HG02588 (cell line): ENCODE data around the gene SORCS2.

ENCODE experiments used
- ATAC-seq: cut with Tn5 transposase; IDR thresholded peaks from one replicate; pipeline ENCODE4 v1.9.1; 2021; ENCODE audit warnings: mild to moderate bottlenecking, moderate library complexity; ENCODE audit not compliant: unreplicated experiment

The SORCS2 gene

DNA sequence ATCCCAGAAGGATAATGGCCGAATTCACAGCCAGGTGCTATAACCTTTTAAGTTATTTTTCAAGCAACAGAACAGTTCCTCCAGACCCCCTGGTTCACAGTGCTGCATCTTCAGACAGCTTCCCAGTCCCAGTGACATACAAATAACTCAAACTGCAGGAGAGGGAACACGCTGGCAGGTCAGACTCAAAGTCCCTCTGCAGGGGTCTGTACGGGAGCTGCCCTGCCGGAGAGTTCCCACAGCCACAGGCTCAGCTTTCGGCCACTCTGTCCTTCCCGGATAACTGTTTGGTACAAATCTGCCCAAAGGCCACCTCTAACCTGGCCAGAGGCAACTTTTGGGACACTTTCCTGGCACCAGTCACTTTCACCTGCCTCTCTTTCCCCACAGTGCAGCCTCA is 517.1 kb downstream of the SORCS2 start:
- no peak for ATAC-seq

DNA sequence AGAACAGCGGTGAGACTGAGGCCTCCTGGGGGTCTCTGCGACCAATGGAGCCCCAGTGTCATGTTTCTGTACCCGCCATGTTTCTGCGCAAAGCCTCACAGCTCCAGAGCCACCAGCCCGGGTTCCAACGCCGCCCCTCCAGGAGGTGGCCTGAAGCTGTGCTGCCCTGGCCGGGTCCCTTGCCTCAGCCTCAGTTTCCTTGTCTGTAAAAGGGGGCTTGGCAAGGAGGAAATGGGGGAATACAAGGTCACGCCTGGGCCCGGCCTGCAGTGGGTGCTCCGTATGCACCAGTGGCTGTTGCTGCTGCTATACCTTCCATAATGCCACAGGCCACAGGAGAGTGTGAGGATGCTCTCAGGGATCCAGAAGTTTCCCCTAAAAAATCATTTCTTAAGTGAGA is 517.8 kb downstream of the SORCS2 start:
- no peak for ATAC-seq

DNA sequence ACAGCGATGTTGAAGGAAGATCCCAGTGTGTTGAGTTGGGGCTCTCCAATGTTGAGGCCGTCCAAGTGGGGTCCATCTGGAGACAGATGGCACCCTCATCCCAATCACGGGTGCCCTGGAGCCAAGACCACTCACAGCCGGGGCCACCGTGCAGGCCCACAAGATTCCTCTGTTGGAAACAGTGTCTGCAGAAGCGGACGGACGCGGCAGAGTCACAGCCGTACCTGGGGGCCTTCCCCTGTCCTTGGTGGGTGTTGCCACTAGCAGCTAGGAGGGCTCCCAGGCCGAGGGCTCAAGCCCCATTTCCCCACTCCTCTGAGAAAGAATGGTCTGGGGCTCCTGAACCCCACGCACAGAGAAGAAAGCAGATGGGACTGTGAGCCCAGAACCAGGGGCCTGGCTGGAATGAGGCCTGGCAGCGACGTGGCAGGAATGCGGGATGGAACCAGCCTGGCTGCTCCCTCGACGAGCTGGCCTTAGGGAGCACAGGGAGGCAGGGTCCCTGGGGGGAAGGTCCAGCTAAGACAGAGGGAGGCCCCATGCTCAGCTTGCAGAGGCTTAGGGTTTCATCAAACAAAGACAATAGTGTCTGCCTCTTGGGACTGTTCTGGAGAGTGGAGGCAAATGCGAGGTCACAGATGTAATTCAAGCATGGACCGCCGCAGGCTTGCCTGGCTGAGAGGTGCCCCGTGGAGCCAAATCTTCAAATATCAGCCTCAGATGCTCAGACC is 518.4 kb downstream of the SORCS2 start:
- no peak for ATAC-seq

DNA sequence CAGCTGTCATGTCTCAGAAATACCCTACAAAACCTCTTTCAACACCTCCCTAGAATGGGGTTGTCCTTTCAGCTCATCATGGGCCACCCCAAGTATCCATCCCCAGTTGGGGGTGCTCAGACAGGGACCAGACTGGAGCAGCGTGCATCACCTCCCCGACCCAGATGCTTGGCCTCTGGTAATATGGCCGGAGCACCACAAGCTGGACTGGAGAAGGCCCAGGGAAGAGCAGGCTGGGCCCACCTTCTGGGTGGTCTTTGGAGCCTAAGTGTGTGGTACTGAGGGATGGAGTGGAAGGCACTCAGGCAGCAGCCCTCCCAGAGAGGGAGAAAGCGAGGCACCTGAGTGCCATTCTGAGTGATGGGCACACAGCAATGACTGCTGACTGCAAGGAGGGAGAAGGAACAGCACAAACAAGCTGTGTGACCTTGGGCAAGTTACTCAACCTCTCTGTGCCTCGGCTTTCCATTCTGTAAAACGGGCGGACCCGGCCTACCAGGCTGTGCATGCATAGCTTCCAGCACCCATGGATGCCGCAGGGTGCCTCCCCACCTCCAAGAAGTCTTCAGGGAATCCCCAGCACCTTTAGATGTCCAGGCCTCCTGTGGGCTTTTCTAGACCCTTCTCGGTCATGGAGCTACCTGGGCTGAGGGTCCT is 519.1 kb downstream of the SORCS2 start:
- no peak for ATAC-seq

DNA sequence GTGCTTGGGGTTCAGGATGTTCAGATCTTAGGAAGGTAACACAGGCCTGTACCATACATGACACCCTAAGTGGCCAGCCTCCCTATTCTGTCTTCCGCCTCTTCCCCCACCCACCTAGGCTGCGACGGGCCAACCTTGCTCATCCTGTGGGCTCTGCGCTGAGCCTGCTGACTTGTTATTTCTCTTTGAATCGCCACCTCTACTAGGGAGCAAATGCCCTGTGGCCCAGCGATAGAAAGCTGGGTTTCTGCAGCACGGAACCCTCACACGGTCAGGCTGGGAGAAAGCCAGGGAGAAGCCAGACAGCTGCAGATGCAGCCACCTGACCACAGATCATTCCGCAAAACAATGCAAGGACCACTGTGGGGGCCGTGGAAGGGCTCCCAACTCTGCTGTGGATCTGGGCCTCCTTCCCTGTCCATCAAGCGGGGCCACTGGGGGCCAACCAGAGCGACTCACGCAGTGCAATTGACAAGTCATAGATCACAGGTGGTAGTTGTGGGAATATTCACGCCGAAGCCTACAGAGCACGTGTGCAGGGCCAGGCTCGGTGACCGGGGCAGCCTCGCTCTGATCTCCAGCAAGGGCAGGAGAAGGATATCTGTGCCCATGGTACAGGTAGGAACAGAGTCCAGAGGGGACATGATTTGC is 519.8 kb downstream of the SORCS2 start:
- no peak for ATAC-seq

DNA sequence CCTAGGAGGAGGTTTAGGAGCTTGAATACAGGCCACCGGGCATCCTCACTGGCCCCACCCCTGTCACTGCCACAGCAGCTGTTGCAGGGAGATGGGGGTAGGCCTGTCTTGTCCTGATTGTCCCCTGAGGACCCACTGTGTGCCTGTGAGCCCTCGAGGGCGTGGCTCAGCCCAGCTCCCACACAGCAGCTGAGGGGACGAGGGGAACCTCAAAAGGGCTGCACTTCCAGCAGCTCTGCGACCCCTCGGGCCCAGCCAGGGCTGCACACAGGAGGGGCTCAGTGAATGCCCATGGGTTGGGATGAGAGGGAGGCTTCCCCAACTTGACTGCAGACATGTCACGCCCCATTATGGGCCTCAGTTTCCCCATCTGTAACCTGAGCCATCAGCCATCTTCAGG is 521.4 kb downstream of the SORCS2 start:
- no peak for ATAC-seq

DNA sequence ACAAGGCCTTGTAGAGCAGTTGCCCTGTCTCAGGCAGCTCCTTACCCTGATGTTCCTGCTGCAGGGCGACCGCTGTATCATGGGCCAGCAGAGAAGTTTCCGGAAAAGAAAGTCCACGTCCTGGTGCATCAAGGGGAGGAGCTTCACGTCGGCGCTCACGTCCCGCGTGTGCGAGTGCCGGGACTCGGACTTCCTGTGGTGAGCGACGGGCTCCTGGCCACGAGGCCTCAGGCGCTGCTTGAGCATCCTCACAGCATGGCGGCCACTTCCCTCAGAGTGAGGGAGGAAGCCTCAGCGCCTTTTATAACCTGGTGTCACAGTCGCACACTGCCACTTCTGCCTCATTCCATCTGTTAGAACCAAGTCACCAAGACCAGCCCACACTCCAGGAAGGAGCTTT is 521.8 kb downstream of the SORCS2 start:
- ATAC-seq, result no peak

DNA sequence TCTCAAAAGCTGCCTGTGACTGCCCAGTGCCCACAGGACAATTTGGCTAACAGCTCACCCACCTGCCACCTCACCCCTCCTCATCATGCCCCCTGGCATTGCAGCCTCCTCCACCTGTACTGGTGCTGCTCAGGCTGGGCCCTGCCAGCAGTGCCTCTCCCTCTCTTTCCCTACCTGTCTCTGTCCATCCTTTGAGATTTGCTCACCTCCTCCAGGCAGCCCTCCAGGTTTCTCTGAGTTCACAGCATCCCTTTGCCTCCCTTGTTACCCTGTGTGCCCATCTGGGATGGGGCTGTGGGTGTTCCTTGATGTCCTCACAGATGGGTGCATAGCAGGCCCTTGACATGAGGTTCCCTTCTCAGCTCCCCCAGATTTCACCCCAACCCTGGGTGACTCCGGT is 522.4 kb downstream of the SORCS2 start:
- no peak for ATAC-seq

DNA sequence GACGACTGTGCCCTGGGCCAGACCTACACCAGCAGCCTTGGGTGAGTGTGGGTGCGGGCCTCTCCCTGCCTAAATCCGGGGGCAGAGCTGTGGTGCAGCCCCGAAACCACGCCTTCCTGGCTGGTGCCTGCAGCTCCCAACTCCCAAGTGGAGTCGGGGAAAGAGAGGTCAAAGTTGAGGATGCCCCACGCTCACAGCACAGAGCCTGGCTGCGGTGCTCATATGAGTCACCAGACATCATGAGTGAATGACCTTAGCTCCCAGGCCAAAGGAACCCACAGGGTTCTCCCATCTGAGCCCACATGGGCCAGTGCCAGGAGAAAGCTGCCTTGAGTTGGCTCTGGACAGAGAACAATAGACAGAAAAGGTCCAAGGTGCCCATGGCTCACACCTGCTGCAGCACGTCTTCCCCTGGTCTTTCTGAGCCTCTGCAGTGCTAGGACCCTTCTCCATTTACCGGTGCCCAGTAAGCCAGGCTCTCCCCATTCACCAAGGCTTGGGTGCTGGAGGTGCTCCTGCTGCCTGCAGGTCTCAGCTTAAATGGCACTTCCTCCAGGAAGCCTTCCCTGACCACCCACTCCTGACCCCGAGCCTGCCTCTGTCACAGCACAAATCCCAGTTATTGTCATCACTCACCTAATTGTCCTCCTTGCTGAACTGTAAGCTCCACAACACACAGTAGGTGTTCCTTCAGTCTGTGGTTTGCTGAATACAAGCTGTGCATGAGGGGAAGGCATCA is 523.1 kb downstream of the SORCS2 start:
- ATAC-seq, result no peak

DNA sequence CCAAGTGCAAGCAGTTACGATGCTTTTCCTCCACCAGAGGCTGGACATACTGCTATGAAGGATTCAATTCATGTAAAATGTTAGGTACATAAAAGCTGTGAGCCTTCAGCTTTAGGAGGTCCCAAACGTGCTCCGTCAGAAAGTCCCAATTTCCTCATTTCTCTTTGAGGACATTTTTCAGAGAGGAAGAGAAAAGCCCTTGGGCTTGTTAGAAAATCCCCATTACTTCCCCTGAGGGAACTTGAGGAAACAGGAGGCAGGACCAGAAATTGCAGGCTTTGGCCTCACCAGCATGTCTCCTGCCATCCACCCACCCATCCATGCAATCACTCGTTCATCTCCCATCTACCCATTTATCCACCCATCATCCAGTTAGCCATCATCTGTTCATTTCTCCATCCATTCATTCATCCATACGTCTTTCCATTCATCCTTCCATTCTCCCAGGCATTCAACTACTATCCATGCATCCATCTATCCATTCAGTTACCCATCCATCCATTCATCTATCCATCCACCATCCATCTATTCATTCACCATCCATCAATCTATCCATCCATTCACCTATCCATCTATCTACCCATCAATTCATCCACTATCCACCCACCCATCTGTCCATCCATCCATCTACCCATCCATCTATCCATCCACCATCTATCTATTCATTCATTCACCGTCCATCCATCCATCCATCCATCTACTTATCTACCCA is 523.8 kb downstream of the SORCS2 start:
- no peak for ATAC-seq

DNA sequence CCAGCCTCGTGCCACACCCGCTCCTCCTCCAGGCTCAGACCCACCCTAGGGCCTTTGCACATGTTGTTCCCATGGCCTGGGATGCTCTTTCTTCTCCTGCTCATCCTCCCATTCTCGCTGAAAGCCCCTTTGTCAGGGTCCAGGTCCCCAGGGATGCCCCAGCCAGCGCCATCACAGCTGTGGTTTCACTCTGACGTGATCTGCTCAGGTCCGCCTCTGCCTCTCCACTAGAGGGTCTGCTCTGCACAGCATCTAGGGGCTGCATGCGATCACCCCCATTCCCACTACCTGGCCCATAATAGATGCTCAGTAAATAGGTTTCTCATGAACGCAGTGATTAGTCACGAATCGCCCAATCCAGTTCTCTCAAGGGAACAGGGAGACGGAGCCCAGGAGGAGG is 524.8 kb downstream of the SORCS2 start:
- no peak for ATAC-seq

DNA sequence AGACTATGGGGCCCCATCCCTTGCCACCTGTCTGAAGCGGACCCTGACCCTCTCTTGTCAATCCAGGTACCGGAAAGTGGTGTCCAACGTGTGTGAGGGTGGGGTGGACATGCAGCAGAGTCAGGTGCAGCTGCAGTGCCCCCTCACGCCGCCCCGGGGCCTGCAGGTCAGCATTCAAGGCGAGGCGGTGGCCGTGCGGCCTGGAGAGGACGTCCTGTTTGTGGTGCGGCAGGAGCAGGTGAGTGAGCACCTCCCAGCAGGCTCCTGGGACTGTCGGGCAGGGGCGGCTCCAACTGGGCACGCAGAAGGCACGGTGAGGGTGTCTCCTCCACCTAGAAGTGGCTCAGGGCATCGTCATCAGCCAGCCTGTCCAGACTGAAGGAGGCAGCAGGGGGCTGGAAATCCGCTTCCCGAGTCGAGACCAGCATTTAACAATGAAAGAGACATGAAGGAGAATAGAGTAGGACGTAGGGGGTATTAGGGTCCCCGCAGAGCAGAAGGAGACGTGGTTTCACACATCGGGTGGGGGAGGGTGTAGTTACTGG is 525.7 kb downstream of the SORCS2 start:
- ATAC-seq, result no peak

DNA sequence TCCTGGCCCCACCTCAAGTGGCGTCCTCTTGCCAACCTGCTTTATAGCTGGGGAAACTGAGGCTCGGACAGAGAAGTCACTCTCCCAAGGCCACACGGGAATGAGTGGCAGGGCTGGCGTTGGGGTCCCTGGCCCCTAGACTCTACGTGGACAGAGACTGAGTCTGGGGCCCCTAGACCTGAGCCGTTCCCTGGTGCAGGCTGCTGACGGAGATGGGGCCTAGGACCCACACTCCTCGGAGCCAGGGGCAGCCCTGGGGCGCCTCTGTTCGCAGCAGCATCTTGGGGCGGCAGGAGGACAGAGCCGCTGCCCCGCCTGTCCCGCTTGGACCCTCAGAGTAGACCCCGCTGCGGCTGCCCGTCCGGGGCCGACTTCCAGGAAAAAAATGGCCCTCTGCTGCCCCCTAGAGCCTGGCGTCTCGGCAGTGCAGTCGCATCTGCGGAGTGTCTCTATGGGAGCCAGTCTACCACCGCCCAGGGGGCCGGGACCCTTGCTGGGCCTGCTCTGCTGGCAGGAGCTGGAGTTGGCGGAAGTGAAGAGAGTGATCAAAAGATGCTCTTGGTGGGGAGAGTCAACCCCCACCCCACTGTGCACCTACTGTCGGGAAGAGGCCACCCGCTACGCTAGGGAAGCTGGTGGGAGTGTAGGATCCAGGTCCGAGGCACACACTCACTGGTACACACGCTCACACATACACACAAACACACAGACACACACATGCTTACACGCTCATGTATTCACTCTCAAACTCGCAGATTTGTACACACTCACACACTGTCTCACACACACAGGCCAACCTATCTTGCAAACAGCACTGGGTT is 527.2 kb downstream of the SORCS2 start:
- ATAC-seq, result no peak

DNA sequence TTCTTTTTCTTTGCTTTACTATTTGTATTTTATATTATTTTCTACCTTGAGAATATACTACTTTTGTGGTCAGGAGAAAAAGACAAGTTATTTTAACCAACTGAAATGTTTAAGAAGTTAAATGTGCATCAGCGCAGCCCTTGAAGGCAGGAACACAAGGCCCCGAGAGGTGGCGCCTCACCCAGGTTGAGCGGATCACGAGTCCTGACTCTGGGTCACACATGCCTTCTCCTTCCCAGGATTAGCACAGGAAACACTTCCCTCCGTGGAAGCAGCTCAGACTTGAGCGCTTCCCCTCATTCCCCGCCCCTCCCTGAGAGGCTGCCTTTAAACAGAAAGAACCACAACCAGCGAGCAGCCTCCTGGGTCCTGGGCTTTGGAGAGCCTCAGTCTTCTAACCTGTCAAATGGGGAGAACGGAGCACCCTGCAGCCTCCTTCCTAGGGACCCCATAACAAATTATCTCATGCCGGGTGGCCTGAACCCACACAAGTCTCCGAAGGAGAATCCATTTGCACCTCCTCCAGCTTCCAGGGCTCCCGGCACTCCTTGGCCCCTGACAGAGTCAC is 529.7 kb downstream of the SORCS2 start:
- ATAC-seq, result no peak

DNA sequence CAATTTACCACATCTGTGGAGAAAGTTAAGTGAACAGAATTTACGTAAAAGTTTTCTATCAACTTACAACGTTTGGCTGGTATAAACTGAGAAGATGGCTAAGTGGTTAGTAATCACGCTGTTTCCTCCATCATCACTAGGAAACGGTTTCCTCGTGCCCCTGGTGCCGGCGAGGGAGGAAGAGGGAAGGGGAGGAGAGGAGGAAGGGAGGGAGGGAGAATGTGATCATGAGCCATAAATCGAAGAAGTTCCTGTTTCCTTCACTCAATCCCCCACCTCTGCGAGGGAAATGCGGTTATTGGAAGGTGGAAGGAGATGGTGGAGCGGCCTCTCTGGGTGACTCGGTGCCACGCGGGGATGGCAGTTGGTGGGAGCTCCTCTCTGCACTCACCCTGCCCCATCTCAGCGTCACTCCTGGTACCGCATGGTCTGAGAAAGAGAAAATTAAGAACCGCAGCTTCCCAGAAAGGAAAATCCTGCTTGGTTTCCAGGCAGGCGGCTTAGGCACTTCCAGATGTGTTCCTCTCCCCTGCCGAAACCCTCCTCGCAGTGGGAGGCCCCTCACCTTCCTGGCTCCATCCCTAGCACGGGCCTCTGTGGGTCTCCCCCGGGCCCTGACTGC is 530.5 kb downstream of the SORCS2 start:
- no peak for ATAC-seq

DNA sequence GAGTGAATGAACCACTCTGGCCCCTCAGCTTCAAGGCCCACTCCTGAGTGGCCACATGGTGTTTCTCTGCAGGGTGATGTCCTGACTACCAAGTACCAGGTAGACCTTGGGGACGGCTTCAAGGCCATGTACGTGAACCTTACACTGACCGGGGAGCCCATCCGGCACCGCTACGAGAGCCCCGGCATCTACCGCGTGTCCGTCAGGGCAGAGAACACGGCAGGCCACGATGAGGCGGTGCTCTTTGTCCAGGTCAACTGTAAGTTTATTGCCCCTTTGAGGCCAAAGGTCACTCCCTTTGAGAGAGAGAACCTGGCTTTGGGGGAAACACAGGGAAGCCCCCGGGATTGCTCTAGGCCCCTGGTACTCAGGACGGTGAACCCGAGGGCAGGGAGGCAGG is 531.3 kb downstream of the SORCS2 start:
- ATAC-seq, result no peak

DNA sequence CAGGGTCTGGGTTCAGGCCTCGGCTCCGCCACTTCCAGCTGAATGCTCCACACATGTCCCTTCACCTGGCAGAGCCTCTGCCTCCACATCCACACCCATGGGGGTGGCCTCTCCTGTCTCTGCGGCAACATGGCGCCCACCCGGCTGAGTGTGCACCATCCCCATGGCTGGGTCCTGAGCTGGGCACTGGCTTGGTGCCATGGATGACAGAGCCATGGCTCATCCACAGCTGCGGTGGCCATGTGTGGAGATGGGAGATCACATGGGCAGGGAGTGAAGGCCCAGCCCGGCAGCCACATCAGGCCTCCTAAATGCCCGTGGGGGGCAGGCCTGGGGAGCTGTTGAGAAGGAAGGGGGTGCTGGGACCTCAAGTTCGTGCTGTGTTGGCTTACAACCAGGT is 533.6 kb downstream of the SORCS2 start:
- ATAC-seq, result no peak

DNA sequence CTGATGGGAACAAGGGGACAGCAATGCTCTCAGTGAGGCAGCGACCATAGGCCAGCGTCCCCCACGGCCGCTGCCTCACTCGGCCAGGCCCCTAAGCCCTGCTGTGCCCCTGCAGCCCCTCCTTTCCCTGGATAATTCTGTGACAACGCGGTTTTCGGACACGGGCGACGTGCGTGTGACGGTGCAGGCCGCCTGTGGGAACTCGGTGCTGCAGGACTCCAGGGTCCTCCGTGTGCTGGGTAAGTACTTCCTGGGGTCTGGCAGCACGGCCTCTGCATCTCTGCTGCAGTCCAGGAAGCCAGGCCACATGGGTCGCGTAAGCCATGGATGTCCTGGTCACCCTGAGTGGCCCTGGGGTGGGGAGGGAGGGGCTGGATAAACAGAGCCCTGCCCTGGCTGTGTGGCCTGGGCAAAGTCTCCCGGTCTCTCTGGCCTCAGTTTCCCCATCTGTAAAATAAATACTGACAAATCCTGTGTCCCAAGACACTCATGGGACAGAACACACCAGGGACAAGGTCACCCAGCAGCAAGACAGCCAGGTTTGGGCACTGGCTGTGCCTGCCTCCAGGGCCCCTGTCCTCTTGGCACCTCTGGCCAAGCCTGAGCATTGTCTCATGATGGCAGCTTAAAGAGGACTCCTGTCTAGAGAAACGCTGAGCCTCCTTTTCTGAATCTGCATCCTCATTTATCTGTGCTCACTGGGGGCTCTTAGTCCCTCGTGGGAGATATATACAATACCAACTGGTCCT is 534.5 kb downstream of the SORCS2 start:
- ATAC-seq, result no peak
